ENCODE results near the gene SMPD2. TPM values are rescaled to one million over a fixed set of nuclear protein-coding genes. Genes with fewer than 3 reads are reported as not detected.

Gene SMPD2, protein sequence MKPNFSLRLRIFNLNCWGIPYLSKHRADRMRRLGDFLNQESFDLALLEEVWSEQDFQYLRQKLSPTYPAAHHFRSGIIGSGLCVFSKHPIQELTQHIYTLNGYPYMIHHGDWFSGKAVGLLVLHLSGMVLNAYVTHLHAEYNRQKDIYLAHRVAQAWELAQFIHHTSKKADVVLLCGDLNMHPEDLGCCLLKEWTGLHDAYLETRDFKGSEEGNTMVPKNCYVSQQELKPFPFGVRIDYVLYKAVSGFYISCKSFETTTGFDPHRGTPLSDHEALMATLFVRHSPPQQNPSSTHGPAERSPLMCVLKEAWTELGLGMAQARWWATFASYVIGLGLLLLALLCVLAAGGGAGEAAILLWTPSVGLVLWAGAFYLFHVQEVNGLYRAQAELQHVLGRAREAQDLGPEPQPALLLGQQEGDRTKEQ
- 8.6 and 8.8 TPM in 2 replicates for total RNA-seq

DNA sequence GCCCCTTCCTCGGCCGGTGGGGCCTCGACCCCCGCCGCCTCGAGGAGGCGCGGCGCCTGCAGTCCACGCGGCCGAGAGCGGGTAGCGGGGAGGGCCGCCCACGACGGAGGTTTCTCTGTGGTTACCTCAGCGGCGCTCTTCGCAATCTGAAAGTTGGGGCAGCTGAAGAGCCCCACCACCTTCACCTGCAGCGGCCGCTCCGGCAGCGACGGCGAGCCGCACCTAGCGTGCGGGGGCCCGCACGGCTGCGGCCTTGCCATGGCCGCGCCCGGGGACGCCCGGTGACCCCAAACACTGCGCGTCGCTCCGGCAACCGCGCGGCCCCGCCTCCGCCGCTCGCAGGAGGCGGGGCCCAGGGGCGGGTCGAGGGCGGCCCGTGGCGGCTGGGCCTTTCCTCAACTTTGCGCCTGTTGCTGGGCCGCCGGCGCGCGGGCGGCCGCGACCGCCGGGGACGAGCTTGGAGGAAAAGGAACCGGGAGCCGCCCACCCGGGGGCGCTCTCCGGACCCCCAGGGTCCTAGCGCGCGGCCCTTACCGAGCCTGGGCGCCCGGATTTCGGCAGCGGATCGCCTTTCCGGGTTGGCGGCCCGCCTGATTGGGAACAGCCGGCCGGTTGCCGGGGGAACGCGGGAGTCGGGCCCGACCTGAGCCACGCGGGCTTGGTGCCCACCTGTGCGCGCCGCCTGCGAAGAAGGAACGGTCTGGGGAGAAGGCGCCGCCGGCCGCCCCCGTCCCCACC, at the start of gene SMPD2, which contains the start of gene PPIL6:
TSS of gene SMPD2 (plus strand) at position 394 of the 738 bp plus-strand sequence. CDS start 398 bp downstream, outside the sequence.
TSS of gene PPIL6 (minus strand) at position 298 of the 738 bp plus-strand sequence. CDS start at position 260, 38 bp downstream.

DNA sequence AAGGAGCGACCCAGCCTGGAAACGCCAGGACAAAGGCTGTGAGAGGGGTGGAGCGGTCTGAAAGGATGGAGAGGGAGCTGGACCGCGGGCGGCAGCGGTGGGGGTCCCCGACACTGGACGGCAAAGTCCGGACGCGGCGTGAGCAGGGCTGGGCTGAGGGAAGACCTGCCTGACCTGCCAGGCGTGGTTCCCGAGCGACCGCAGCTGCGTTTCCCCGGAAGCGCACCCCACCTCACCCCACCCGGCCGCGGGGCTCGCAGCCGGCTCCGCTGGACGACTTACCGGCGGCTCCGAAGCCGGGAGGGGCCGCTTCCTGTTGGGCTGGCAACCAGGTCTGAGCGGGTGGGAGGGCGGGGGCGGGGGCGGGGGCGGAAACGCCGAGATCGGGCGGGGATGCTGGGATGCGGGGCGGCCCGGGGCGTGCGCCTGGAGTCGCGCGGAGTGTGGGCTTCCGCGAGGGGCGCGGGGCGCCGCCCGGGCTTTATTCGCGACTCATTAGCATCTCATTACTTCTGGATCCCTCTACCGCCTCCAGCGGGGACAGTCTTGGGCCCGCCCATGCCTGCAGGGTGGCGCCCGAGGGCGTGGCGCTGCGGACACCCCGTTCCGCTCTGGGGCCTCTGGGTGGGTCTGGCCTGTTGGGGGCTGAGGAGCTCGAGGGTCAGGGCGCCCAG, 15.1 kb downstream of the SMPD2 start, which contains the start of gene MICAL1:
TSS of gene MICAL1 (minus strand) at position 336 of the 674 bp plus-strand sequence. CDS start 1,576 bp downstream, outside the sequence.

DNA sequence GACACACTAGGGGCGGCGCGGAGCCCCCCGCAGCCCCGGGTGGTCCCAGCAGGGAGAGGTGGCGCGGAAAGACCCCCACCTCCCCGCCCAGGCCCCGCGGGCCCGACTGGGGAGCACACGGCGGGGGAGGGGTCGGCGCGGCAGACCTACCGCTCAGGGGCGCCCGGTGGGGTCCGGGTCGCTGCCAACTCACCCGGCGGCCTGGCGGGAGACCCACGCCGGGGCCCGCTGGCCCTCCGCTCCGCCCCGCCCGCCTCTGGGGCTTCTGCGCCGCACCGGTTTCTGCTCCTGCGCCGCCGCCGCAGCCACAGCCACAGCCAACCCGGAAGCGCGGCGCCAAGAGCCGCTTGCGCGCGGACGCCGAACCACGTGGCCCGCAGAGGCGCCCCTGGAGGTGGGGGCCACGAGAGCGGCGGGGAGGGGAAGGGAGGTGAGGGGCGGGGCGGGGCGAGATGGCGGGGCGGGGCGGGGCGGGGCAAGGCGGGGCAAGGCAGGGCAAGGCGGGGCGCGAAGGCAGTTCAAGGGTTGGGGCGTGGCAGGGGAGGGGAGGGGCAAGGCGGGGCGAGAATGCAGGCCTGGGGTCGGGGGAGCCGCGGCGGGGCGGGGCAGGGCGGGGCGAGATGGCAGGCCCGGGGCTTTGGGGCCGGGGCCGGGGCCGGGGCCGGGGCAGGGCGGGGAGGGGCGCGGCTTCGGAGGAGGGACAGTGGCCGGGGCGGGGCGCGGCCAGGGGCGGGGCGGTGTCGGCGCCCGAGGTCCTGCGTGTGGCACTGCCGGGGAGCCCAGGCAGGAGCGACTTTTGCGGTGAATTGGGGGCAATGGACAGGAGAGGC, 42.6 kb downstream of the SMPD2 start, which contains the start of gene ZBTB24:
TSS of gene ZBTB24 (minus strand) at position 315 of the 830 bp plus-strand sequence. CDS start 1,193 bp downstream, outside the sequence.

Other genes with a start within 250 kb of the SMPD2 start
- gene CD164, start 58.3 kb upstream of the SMPD2 start, total RNA-seq, result 186 and 219 TPM in 2 replicates
- gene PPIL6, start 96 bp upstream of the SMPD2 start, total RNA-seq, result 1.4 and 3.5 TPM in 2 replicates
- gene MICAL1, start 15.0 kb downstream of the SMPD2 start, total RNA-seq, result 32.1 and 40.4 TPM in 2 replicates
- gene ZBTB24, start 42.5 kb downstream of the SMPD2 start, total RNA-seq, result 3.7 and 4.6 TPM in 2 replicates